ENCODE data around the gene SYTL2.
A peak's percentile ranks its signal among the peaks of the same experiment; 100 is the strongest.

SYTL2 gene

DNA sequence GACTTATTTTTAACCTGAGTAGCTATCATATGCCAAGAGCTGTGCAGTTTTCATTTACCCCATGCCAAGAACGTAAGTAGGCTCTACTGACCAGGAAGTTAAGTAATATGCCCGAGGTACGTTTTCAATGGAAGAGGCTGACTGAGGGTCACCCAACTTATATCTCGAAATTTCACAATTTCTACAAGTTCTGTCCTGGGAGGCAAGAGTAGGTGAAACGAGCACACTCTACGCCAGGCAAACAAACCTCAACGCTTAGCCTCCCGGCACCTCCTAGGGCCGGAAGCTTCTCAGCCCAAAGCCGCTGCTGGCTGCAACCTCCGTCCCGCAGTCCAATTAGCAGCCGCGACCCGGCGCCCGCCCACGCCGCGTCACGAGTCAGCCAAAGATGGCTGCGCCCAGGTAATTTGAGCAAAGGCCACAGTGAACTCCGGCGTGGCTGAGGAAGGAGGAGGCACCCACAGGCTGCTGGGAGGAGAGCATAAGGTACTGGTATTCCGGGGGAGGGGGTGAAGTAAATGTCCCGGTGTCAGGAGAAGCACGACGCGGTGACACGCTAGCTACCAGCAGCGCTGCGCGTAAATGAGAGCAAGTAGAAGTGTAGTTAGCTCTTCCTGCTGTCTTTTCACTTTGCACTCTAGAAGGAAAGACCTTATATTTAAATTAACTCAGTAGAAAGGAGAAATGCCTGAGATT is 163.2 kb downstream of the SYTL2 start, which contains the start of gene TMEM126A:
Gene TMEM126A (plus strand): TSS at position 364 of the 696 bp plus-strand sequence. CDS start 2,289 bp downstream, outside the sequence.
- DNase-seq, result peak; percentile 91

DNA sequence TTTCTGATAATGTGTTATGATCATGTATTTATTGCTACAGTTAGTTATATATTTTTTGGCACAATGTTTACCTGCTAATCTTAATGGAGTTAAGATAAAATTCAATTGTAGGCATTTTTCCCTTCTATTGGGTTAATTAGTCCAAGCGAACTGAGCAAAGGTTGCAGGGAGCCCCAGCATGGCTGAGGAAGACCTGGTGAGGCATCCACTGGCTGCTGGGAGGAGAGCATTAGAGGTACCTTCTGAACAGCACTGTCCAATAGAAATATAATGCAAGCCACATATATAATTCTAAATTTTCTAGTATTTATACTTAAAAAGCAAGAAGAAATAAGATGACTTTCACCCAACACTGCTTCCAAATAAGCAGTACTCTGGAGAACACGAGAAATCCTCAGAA is 163.9 kb downstream of the SYTL2 start:
- DNase-seq, result no peak

All from CD4-positive, alpha-beta T cell treated with Interleukin-21 for 1 hour (primary cell).